OCI-LY7 (cell line): ENCODE data around the gene ARL4A. TPM values are rescaled to one million over a fixed set of nuclear protein-coding genes. Genes with fewer than 3 reads are reported as not detected.
"Not testable (repeated sequence)": the region's sequence is repeated elsewhere in the genome, so short reads cannot be mapped to it uniquely, and the experiment has no call there.

ENCODE experiments used
- BruUV-seq: library from RNA; stranded (reverse); fragments of 400-500 nt; replicated peaks from 2 replicates; lab custom pipeline; 2021; lab: Mats Ljungman, UMichigan
- CTCF ChIA-PET: fragments of 300-600 bp; sonication (Branson Sonifier 250); formaldehyde crosslinking; loops from one replicate; lab custom pipeline; 2022; ENCODE audit warnings: antibody characterized with exemption; ENCODE audit not compliant: unreplicated experiment; lab: Charles Lee
- POLR2A ChIA-PET: fragments of 300-600 bp; sonication (Branson Sonifier 250); formaldehyde crosslinking; loops from one replicate; lab custom pipeline; 2022; ENCODE audit warnings: antibody characterized with exemption; lab: Charles Lee
- DNase-seq: peaks from one replicate; pipeline ENCODE4 v3.0.0-alpha.2; 2015; ENCODE audit warnings: low spot score
- H2AFZ ChIP-seq: fragments of 200-600 bp; sonication (generic), shearing (Covaris generic); 2 replicates; pipeline ENCODE4 v1.6.1; 2014; ENCODE audit warnings: mild to moderate bottlenecking, antibody characterized with exemption, low read length, moderate library complexity
- H3K27ac ChIP-seq: fragments of 200-600 bp; sonication (generic); 2 replicates; pipeline ENCODE4 v1.5.1; 2014; ENCODE audit warnings: mixed run types, low read depth, mild to moderate bottlenecking, moderate library complexity, low read length, inconsistent platforms; ENCODE audit not compliant: poor library complexity, severe bottlenecking
- H3K36me3 ChIP-seq: fragments of 200-600 bp; sonication (generic); 2 replicates; pipeline ENCODE4 v1.6.1; 2014; ENCODE audit warnings: mild to moderate bottlenecking, antibody characterized with exemption, low read length, moderate library complexity, mixed read lengths; ENCODE audit not compliant: insufficient read depth
- H3K4me1 ChIP-seq: fragments of 200-600 bp; sonication (generic); 2 replicates; pipeline ENCODE4 v1.5.1; 2014; ENCODE audit warnings: mild to moderate bottlenecking, low read length; ENCODE audit not compliant: insufficient read depth, poor library complexity, severe bottlenecking
- H3K4me2 ChIP-seq: fragments of 200-600 bp; sonication (generic); 2 replicates; pipeline ENCODE4 v1.6.1; 2014; ENCODE audit warnings: mild to moderate bottlenecking, low read length
- H3K4me3 ChIP-seq: fragments of 200-600 bp; sonication (generic); 2 replicates; pipeline ENCODE4 v1.5.1; 2014; ENCODE audit warnings: mild to moderate bottlenecking, low read depth, low read length; ENCODE audit not compliant: poor library complexity, severe bottlenecking
- H3K79me2 ChIP-seq: fragments of 200-600 bp; sonication (generic); 2 replicates; pipeline ENCODE4 v1.6.1; 2016; ENCODE audit warnings: low read depth, mild to moderate bottlenecking, low read length, moderate library complexity, mixed read lengths; ENCODE audit not compliant: insufficient read depth
- H3K9me2 ChIP-seq: fragments of 200-600 bp; sonication (generic); 2 replicates; pipeline ENCODE4 v1.6.1; 2016; ENCODE audit warnings: mild to moderate bottlenecking, low read length, mixed read lengths; ENCODE audit not compliant: insufficient read depth
- H3K9me3 ChIP-seq: fragments of 200-600 bp; sonication (generic); 2 replicates; pipeline ENCODE4 v1.6.1; 2014; ENCODE audit warnings: mild to moderate bottlenecking, mixed run types, low read length, mixed read lengths
- H4K20me1 ChIP-seq: fragments of 200-600 bp; sonication (generic); 2 replicates; pipeline ENCODE4 v1.6.1; 2014; ENCODE audit warnings: mild to moderate bottlenecking, antibody characterized with exemption, low read length, moderate library complexity, mixed read lengths; ENCODE audit not compliant: insufficient read depth
- EZH2phosphoT487 ChIP-seq: fragments of 200-600 bp; sonication (generic); IDR thresholded peaks from 2 replicates; pipeline ENCODE4 v1.6.1; 2018; ENCODE audit warnings: low read depth, borderline replicate concordance, mild to moderate bottlenecking, mixed run types, antibody characterized with exemption, low read length, moderate library complexity, mixed read lengths
- intact Hi-C: fragments of 100-400 bp; cut with micrococcal nuclease; formaldehyde crosslinking; loops from one replicate; pipeline ENCODE4 v1.10.0; 2022; ENCODE audit not compliant: unreplicated experiment
- total RNA-seq, 2 experiments: library from RNA; depleted of rRNA in 1 of 2; stranded (reverse); fragments of >200 nt in 1 of 2; shearing (Covaris generic) in 1 of 2; gene quantifications; 2 replicates each; pipeline ENCODE4 v1.2.3, GENCODE V29; 2014 to 2022
- TF ChIP-seq, protein P1 (sequence below): fragments of 200-600 bp; sonication (generic); conservative IDR thresholded peaks from 2 replicates; pipeline ENCODE4 v1.5.1; 2014; ENCODE audit warnings: mild to moderate bottlenecking, antibody characterized with exemption, low read length, moderate library complexity, mixed read lengths

Gene ARL4A
- total RNA-seq, 2 experiments from 2014 or later: 5.5 to 10.1 TPM

- Histone ChIP-seq H2AFZ (peak overlapping the region; percentile 97; the same call in 1 of the 2 replicates), H3K79me2 (peaks cover 8% of the 10 kb centered on the region), H3K4me1 (peaks cover 14% of the 10 kb centered on the region), H3K36me3 (no peaks in the 10 kb centered on the region), H3K4me3 (peak overlapping the region; percentile 82), H4K20me1 (0 out of 2 replicates have a peak, but pooled peaks cover 5% of the 10 kb centered on the region), H3K27ac (peak overlapping the region; percentile 79), H3K9me2 (no peaks in the 10 kb centered on the region), H3K9me3 (no peaks in the 10 kb centered on the region; the same call in 1 of the 2 replicates), H3K4me2 (peak overlapping the region; percentile 78)
- ChIA-PET POLR2A (no interaction called here), CTCF (interaction anchor here (0.8 kb wide), 1 partner anchor 25 kb away, joined by 3 read pairs; no protein-coding TSS in a partner anchor)
- BruUV-seq: no TSS peak
- intact Hi-C loops: no loop called here
- TF ChIP-seq, protein P1, sequence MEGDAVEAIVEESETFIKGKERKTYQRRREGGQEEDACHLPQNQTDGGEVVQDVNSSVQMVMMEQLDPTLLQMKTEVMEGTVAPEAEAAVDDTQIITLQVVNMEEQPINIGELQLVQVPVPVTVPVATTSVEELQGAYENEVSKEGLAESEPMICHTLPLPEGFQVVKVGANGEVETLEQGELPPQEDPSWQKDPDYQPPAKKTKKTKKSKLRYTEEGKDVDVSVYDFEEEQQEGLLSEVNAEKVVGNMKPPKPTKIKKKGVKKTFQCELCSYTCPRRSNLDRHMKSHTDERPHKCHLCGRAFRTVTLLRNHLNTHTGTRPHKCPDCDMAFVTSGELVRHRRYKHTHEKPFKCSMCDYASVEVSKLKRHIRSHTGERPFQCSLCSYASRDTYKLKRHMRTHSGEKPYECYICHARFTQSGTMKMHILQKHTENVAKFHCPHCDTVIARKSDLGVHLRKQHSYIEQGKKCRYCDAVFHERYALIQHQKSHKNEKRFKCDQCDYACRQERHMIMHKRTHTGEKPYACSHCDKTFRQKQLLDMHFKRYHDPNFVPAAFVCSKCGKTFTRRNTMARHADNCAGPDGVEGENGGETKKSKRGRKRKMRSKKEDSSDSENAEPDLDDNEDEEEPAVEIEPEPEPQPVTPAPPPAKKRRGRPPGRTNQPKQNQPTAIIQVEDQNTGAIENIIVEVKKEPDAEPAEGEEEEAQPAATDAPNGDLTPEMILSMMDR: no peak
- TF ChIP-seq EZH2phosphoT487: no peak
- no peak for DNase-seq
Observed at GRCh38 chr7:12687718-12688171, 312 bp downstream of the ARL4A start.

DNA sequence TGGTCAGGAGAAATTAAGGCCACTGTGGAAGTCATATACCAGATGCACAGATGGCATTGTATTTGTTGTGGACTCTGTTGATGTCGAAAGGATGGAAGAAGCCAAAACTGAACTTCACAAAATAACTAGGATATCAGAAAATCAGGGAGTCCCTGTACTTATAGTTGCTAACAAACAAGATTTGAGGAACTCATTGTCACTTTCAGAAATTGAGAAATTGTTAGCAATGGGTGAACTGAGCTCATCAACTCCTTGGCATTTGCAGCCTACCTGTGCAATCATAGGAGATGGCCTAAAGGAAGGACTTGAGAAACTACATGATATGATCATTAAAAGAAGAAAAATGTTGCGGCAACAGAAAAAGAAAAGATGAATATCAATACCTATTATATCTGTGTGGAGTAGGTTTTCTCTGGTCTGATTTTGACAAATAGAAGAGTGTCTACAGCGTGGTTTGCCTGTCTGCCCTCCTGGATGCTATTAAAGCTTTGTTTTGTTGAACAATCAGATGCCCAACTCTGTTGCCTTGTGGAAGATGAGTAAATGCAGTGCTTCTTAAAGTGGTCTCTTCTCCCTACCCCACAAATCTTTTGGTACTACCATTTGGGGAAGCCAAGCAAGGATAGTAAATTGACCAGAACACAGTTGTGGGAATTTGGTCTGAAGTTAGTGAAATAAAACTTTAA is 1.2 kb downstream of the ARL4A start:
- H3K9me2 ChIP-seq, H2AFZ ChIP-seq, H3K4me2 ChIP-seq, H3K9me3 ChIP-seq, H3K4me3 ChIP-seq, intact Hi-C loops, DNase-seq, H3K79me2 ChIP-seq, H3K36me3 ChIP-seq, H4K20me1 ChIP-seq, CTCF ChIA-PET, H3K27ac ChIP-seq: not testable (repeated sequence)
- POLR2A ChIA-PET: interaction anchor here (0.5 to 1.2 kb wide), 3 partner anchors 12 to 590 kb away, joined by 3 to 4 read pairs (median 3); no protein-coding TSS in a partner anchor
- H3K4me1 ChIP-seq: peaks cover 14% of the 10 kb centered on the region
- TSS peak; percentile 63 for BruUV-seq

- H3K79me2 ChIP-seq: peaks cover 8% of the 10 kb centered on the region
Observed at GRCh38 chr7:12689451-12689850, 2.0 kb downstream of the ARL4A start.

More at GRCh38 chr7:12689451-12689850, 2.0 kb downstream of the ARL4A start:
- no peak overlapping the region for H3K27ac ChIP-seq
- CTCF ChIA-PET: no interaction called here
- no peak for DNase-seq
- no peak overlapping the region for H3K4me2 ChIP-seq
- no peak overlapping the region for H2AFZ ChIP-seq
- H3K9me3 ChIP-seq: no peaks in the 10 kb centered on the region; the same call in 1 of the 2 replicates
- no peaks in the 10 kb centered on the region for H3K9me2 ChIP-seq
- BruUV-seq: no TSS peak
- POLR2A ChIA-PET: interaction anchor here (0.5 to 1.2 kb wide), 6 partner anchors 11 to 715 kb away, joined by 3 to 6 read pairs (median 4); no protein-coding TSS in a partner anchor
- TF ChIP-seq EZH2phosphoT487: no peak
- TF ChIP-seq, protein P1: no peak
- intact Hi-C loops: no loop called here
- peaks cover 14% of the 10 kb centered on the region for H3K4me1 ChIP-seq
- H3K36me3 ChIP-seq: no peaks in the 10 kb centered on the region
- H3K4me3 ChIP-seq: no peak overlapping the region
- 0 out of 2 replicates have a peak, but pooled peaks cover 5% of the 10 kb centered on the region for H4K20me1 ChIP-seq
